Lower leg skin (tissue), 3 donors: ENCODE measurements around the gene SCN1B.

Experiments
- CTCF ChIP-seq, 3 donors: fragments of 450-650 bp; IDR thresholded peaks; one replicate each; pipeline ENCODE4 v1.5.1; 2016; ENCODE audit warnings: antibody characterized with exemption in 3 of 3, mild to moderate bottlenecking in 3 of 3, moderate library complexity in 2 of 3
- POLR2A ChIP-seq, 2 donors: fragments of 450-650 bp; IDR thresholded peaks; one replicate each; pipeline ENCODE4 v1.6.1; 2016 to 2017; ENCODE audit warnings: antibody characterized with exemption in 2 of 2, mild to moderate bottlenecking in 1 of 2, moderate library complexity in 1 of 2

- TF ChIP-seq CTCF (IDR thresholded peaks at IDR 0.05) (no peak), POLR2A (IDR thresholded peaks at IDR 0.05) (no peak)
Observed at GRCh38 chr19:35089554-35089953, 59.3 kb downstream of the SCN1B start.
